GM23338 (cell line): ENCODE results near the gene MEGF11. TPM values are rescaled to one million over a fixed set of nuclear protein-coding genes. Genes with fewer than 3 reads are reported as not detected.

Source experiments
- ATAC-seq: fragments of 200-7000 bp; cut with Tn5 transposase; 3 replicates; pipeline ENCODE4 v1.9.1; 2020
- DNase-seq: peaks from one replicate; pipeline ENCODE4 v3.0.0-alpha.2; 2015; ENCODE audit warnings: low spot score
- H2AFZ ChIP-seq: fragments of 200-600 bp; sonication (generic); 2 replicates; pipeline ENCODE4 v1.8.0; 2016; ENCODE audit warnings: antibody characterized with exemption, mild to moderate bottlenecking, moderate library complexity
- H3F3A ChIP-seq: fragments of 200-600 bp; sonication (generic); replicated peaks from 2 replicates; pipeline ENCODE4 v1.8.0; 2017; ENCODE audit warnings: antibody characterized with exemption, mixed run types, low read depth
- H3K27ac ChIP-seq: fragments of 200-600 bp; sonication (generic); 2 replicates; pipeline ENCODE4 v1.6.1; 2016; ENCODE audit warnings: low read depth
- H3K27me3 ChIP-seq: fragments of 200-600 bp; sonication (generic); 2 replicates; pipeline ENCODE4 v1.8.0; 2016; ENCODE audit warnings: mild to moderate bottlenecking, mixed run types, moderate library complexity; ENCODE audit not compliant: insufficient read depth
- H3K36me3 ChIP-seq: fragments of 200-600 bp; sonication (generic); 2 replicates; pipeline ENCODE4 v1.8.0; 2016; ENCODE audit warnings: mild to moderate bottlenecking; ENCODE audit not compliant: insufficient read depth
- H3K4me1 ChIP-seq: fragments of 200-600 bp; sonication (generic); 2 replicates; pipeline ENCODE4 v1.8.0; 2016; ENCODE audit warnings: mild to moderate bottlenecking, moderate library complexity; ENCODE audit not compliant: insufficient read depth
- H3K4me2 ChIP-seq: fragments of 200-600 bp; sonication (generic); 2 replicates; pipeline ENCODE4 v1.7.1; 2017; ENCODE audit warnings: mixed run types
- H3K4me3 ChIP-seq: fragments of 200-600 bp; sonication (generic); 2 replicates; pipeline ENCODE4 v1.6.1; 2016; ENCODE audit warnings: mixed run types
- H3K79me2 ChIP-seq: fragments of 200-600 bp; sonication (generic); replicated peaks from 2 replicates; pipeline ENCODE4 v1.8.0; 2017; ENCODE audit warnings: mild to moderate bottlenecking; ENCODE audit not compliant: insufficient read depth
- H3K9me2 ChIP-seq: fragments of 200-600 bp; sonication (generic); 2 replicates; pipeline ENCODE4 v1.8.0; 2017; ENCODE audit not compliant: insufficient read depth
- H4K20me1 ChIP-seq: fragments of 200-600 bp; sonication (generic); replicated peaks from 2 replicates; pipeline ENCODE4 v1.8.0; 2017; ENCODE audit warnings: mild to moderate bottlenecking; ENCODE audit not compliant: insufficient read depth
- H3K27ac Mint-ChIP-seq: 2 replicates; pipeline ENCODE4 v1.8.0; 2020; ENCODE audit warnings: inconsistent platforms, mild to moderate bottlenecking, moderate library complexity, mixed read lengths
- H3K27me3 Mint-ChIP-seq: 3 replicates; pipeline ENCODE4 v1.8.0; 2022; ENCODE audit warnings: low read depth, mild to moderate bottlenecking, moderate library complexity, mixed read lengths, inconsistent platforms; ENCODE audit not compliant: insufficient read depth, poor library complexity
- H3K36me3 Mint-ChIP-seq: 3 replicates; pipeline ENCODE4 v1.8.0; 2021; ENCODE audit warnings: low read depth, mild to moderate bottlenecking, inconsistent platforms, moderate library complexity, mixed read lengths
- H3K4me1 Mint-ChIP-seq: 3 replicates; pipeline ENCODE4 v1.8.0; 2020; ENCODE audit warnings: mild to moderate bottlenecking, inconsistent platforms, mixed read lengths
- H3K4me3 Mint-ChIP-seq: 3 replicates; pipeline ENCODE4 v1.8.0; 2021; ENCODE audit warnings: moderate library complexity, mild to moderate bottlenecking, inconsistent platforms, mixed read lengths
- H3K9me3 Mint-ChIP-seq: 3 replicates; pipeline ENCODE4 v1.8.0; 2020; ENCODE audit warnings: moderate library complexity, mild to moderate bottlenecking, inconsistent platforms, mixed read lengths
- EZH2 ChIP-seq: fragments of 200-600 bp; sonication (generic); IDR thresholded peaks from one replicate; pipeline ENCODE4 v1.8.0; 2017; ENCODE audit warnings: antibody characterized with exemption, mild to moderate bottlenecking, low read depth; ENCODE audit not compliant: unreplicated experiment
- EZH2phosphoT487 ChIP-seq: fragments of 200-600 bp; sonication (generic); IDR thresholded peaks from one replicate; pipeline ENCODE4 v1.8.1; 2018; ENCODE audit warnings: antibody characterized with exemption; ENCODE audit not compliant: unreplicated experiment
- POLR2AphosphoS5 ChIP-seq: IDR thresholded peaks from 2 replicates; pipeline ENCODE4 v1.6.1; 2016; ENCODE audit warnings: antibody characterized with exemption, low read depth
- STAT1 ChIP-seq: IDR thresholded peaks from one replicate; pipeline ENCODE4 v1.6.1; 2016; ENCODE audit warnings: antibody characterized with exemption; ENCODE audit not compliant: unreplicated experiment
- ZNF114 ChIP-seq: fragments of 250-450 bp; sonication (Bioruptor Pico); IDR thresholded peaks from 2 replicates; pipeline ENCODE4 v1.5.0; 2020; ENCODE audit warnings: mild to moderate bottlenecking, moderate library complexity
- ZNF331 ChIP-seq: fragments of 250-450 bp; sonication (Bioruptor Pico); IDR thresholded peaks from 2 replicates; pipeline ENCODE4 v1.5.0; 2020; ENCODE audit warnings: low read depth, mild to moderate bottlenecking, moderate library complexity
- polyA plus RNA-seq: library from polyadenylated mRNA; unstranded; fragments of >200 nt; fragmentation: Nextera tagmentation; extraction: Ambion mirVana; gene quantifications from 2 replicates; pipeline ENCODE4 v1.2.1, GENCODE V29; 2016
- total RNA-seq: library from RNA; depleted of rRNA; stranded (reverse); fragments of >200 nt; shearing (Covaris generic); gene quantifications from 2 replicates; pipeline ENCODE4 v1.2.3, GENCODE V29; 2014
- TF ChIP-seq, protein P1 (sequence below): IDR thresholded peaks from 2 replicates; pipeline ENCODE4 v1.6.1; 2016; ENCODE audit warnings: antibody characterized with exemption
- TF ChIP-seq, protein P2 (sequence below): fragments of 250-450 bp; sonication (Bioruptor Pico); IDR thresholded peaks from 2 replicates; pipeline ENCODE4 v1.5.0; 2020; ENCODE audit warnings: mild to moderate bottlenecking, moderate library complexity
- TF ChIP-seq, protein P3 (sequence below): IDR thresholded peaks from one replicate; pipeline ENCODE4 v1.6.1; 2018; ENCODE audit warnings: antibody characterized with exemption; ENCODE audit not compliant: unreplicated experiment

Gene MEGF11
- total and polyA plus RNA-seq, 2 experiments from 2014 or later, result 1.3 to 1.9 TPM

DNA sequence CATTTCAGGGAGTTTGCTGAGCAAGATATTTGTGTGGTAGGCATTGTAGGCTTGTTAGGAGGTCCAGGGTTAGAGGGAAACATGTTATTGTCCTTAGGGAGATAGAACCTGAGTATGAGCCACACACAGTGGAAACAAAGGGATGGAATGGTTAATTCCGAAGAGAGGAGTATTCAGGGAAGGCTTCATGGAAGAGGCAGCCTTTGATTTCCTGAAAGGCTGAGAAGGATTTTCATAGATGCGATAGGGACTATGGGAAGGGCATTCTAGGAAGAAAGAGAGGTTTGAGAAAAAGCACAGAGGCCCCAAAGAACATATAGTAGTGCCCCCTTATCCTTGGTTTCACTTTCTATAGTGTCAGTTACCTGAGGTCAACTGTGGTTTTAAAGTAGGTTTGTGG lies 302.5 kb downstream of the MEGF11 start:
- Mint-ChIP-seq H3K9me3 (no peaks in the 10 kb centered on the region), H3K36me3 (no peaks in the 10 kb centered on the region), H3K27me3 (peaks cover 10% of the 10 kb centered on the region), H3K27ac (no peak overlapping the region), H3K4me1 (peaks cover 31% of the 10 kb centered on the region), H3K4me3 (no peak overlapping the region)
- Histone ChIP-seq H2AFZ (no peak overlapping the region), H3K27me3 (no peaks in the 10 kb centered on the region), H3K9me2 (peaks cover 12% of the 10 kb centered on the region; the same call in 1 of the 2 replicates), H3K4me2 (no peak overlapping the region), H3K79me2 (no peaks in the 10 kb centered on the region), H3F3A (0 out of 2 replicates have a peak, but pooled peaks cover 5% of the 10 kb centered on the region), H3K4me3 (no peak overlapping the region), H3K4me1 (peaks cover 6% of the 10 kb centered on the region; the same call in 1 of the 2 replicates), H3K27ac (no peak overlapping the region), H3K36me3 (no peaks in the 10 kb centered on the region), H4K20me1 (no peaks in the 10 kb centered on the region; the same call in 1 of the 2 replicates)
- ATAC-seq (no peak), DNase-seq (no peak)
- TF ChIP-seq, protein P1, sequence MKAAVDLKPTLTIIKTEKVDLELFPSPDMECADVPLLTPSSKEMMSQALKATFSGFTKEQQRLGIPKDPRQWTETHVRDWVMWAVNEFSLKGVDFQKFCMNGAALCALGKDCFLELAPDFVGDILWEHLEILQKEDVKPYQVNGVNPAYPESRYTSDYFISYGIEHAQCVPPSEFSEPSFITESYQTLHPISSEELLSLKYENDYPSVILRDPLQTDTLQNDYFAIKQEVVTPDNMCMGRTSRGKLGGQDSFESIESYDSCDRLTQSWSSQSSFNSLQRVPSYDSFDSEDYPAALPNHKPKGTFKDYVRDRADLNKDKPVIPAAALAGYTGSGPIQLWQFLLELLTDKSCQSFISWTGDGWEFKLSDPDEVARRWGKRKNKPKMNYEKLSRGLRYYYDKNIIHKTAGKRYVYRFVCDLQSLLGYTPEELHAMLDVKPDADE, result no peak
- no peak for TF ChIP-seq ZNF114
- no peak for TF ChIP-seq EZH2

DNA sequence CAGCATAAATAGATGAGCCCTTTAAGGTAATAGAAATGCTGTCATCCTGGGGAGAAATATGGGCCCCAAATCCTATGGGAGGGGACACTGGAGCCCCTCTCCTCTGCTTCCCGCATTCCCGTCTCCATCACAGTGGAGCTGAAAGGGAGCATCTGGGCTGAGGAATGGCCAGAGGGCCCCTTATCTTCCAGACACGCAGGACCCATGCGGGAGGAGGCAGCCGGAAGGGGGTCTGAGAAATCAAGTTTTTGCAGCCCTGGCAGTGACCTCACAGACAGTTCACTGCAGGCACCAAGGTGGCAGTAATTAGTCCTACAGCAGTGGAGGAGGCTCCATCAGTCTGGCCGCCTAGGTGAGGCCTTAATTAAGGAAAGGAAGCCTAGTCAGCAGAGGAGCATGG lies 304.1 kb downstream of the MEGF11 start:
- peaks cover 21% of the 10 kb centered on the region for H3K4me1 Mint-ChIP-seq
- Histone ChIP-seq H3K27me3 (no peaks in the 10 kb centered on the region), H2AFZ (no peak overlapping the region), H3K27ac (no peak overlapping the region), H3K79me2 (no peaks in the 10 kb centered on the region), H3K4me2 (no peak overlapping the region), H3K4me1 (peaks cover 6% of the 10 kb centered on the region; the same call in 1 of the 2 replicates), H3K4me3 (no peak overlapping the region), H3K9me2 (peaks cover 12% of the 10 kb centered on the region; the same call in 1 of the 2 replicates), H3K36me3 (no peaks in the 10 kb centered on the region), H4K20me1 (no peaks in the 10 kb centered on the region; the same call in 1 of the 2 replicates), H3F3A (0 out of 2 replicates have a peak, but pooled peaks cover 5% of the 10 kb centered on the region)
- no peak overlapping the region for H3K27ac Mint-ChIP-seq
- H3K9me3 Mint-ChIP-seq, result no peaks in the 10 kb centered on the region
- DNase-seq (no peak), ATAC-seq (no peak)
- no peaks in the 10 kb centered on the region for H3K36me3 Mint-ChIP-seq
- peaks cover 10% of the 10 kb centered on the region for H3K27me3 Mint-ChIP-seq
- H3K4me3 Mint-ChIP-seq, result no peak overlapping the region
- TF ChIP-seq ZNF114 (no peak), EZH2phosphoT487 (no peak), ZNF331 (CRISPR knock-in tag) (no peak), STAT1 (no peak), POLR2AphosphoS5 (no peak)
- TF ChIP-seq, protein P2, sequence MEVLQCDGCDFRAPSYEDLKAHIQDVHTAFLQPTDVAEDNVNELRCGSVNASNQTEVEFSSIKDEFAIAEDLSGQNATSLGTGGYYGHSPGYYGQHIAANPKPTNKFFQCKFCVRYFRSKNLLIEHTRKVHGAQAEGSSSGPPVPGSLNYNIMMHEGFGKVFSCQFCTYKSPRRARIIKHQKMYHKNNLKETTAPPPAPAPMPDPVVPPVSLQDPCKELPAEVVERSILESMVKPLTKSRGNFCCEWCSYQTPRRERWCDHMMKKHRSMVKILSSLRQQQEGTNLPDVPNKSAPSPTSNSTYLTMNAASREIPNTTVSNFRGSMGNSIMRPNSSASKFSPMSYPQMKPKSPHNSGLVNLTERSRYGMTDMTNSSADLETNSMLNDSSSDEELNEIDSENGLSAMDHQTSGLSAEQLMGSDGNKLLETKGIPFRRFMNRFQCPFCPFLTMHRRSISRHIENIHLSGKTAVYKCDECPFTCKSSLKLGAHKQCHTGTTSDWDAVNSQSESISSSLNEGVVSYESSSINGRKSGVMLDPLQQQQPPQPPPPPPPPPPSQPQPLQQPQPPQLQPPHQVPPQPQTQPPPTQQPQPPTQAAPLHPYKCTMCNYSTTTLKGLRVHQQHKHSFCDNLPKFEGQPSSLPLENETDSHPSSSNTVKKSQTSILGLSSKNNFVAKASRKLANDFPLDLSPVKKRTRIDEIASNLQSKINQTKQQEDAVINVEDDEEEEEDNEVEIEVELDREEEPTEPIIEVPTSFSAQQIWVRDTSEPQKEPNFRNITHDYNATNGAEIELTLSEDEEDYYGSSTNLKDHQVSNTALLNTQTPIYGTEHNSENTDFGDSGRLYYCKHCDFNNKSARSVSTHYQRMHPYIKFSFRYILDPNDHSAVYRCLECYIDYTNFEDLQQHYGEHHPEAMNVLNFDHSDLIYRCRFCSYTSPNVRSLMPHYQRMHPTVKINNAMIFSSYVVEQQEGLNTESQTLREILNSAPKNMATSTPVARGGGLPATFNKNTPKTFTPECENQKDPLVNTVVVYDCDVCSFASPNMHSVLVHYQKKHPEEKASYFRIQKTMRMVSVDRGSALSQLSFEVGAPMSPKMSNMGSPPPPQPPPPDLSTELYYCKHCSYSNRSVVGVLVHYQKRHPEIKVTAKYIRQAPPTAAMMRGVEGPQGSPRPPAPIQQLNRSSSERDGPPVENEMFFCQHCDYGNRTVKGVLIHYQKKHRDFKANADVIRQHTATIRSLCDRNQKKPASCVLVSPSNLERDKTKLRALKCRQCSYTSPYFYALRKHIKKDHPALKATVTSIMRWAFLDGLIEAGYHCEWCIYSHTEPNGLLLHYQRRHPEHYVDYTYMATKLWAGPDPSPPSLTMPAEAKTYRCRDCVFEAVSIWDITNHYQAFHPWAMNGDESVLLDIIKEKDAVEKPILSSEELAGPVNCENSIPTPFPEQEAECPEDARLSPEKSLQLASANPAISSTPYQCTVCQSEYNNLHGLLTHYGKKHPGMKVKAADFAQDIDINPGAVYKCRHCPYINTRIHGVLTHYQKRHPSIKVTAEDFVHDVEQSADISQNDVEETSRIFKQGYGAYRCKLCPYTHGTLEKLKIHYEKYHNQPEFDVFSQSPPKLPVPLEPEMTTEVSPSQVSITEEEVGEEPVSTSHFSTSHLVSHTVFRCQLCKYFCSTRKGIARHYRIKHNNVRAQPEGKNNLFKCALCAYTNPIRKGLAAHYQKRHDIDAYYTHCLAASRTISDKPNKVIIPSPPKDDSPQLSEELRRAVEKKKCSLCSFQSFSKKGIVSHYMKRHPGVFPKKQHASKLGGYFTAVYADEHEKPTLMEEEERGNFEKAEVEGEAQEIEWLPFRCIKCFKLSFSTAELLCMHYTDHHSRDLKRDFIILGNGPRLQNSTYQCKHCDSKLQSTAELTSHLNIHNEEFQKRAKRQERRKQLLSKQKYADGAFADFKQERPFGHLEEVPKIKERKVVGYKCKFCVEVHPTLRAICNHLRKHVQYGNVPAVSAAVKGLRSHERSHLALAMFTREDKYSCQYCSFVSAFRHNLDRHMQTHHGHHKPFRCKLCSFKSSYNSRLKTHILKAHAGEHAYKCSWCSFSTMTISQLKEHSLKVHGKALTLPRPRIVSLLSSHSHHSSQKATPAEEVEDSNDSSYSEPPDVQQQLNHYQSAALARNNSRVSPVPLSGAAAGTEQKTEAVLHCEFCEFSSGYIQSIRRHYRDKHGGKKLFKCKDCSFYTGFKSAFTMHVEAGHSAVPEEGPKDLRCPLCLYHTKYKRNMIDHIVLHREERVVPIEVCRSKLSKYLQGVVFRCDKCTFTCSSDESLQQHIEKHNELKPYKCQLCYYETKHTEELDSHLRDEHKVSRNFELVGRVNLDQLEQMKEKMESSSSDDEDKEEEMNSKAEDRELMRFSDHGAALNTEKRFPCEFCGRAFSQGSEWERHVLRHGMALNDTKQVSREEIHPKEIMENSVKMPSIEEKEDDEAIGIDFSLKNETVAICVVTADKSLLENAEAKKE (CRISPR knock-in tag), result no peak
- TF ChIP-seq, protein P3, sequence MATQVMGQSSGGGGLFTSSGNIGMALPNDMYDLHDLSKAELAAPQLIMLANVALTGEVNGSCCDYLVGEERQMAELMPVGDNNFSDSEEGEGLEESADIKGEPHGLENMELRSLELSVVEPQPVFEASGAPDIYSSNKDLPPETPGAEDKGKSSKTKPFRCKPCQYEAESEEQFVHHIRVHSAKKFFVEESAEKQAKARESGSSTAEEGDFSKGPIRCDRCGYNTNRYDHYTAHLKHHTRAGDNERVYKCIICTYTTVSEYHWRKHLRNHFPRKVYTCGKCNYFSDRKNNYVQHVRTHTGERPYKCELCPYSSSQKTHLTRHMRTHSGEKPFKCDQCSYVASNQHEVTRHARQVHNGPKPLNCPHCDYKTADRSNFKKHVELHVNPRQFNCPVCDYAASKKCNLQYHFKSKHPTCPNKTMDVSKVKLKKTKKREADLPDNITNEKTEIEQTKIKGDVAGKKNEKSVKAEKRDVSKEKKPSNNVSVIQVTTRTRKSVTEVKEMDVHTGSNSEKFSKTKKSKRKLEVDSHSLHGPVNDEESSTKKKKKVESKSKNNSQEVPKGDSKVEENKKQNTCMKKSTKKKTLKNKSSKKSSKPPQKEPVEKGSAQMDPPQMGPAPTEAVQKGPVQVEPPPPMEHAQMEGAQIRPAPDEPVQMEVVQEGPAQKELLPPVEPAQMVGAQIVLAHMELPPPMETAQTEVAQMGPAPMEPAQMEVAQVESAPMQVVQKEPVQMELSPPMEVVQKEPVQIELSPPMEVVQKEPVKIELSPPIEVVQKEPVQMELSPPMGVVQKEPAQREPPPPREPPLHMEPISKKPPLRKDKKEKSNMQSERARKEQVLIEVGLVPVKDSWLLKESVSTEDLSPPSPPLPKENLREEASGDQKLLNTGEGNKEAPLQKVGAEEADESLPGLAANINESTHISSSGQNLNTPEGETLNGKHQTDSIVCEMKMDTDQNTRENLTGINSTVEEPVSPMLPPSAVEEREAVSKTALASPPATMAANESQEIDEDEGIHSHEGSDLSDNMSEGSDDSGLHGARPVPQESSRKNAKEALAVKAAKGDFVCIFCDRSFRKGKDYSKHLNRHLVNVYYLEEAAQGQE, result no peak
